HEK293 (cell line): Measurements from ENCODE around the gene RASA1.

Experiments
- GFI1B ChIP-seq: fragments of 450-650 bp; formaldehyde crosslinking; IDR thresholded peaks from 2 replicates; pipeline ENCODE4 v1.5.1; 2016; ENCODE audit warnings: missing biosample characterization, missing genetic modification characterization
- MYNN ChIP-seq: fragments of 450-650 bp; formaldehyde crosslinking; IDR thresholded peaks from 2 replicates; pipeline ENCODE4 v1.5.1; 2016; ENCODE audit warnings: missing biosample characterization, missing genetic modification characterization, borderline replicate concordance
- WT1 ChIP-seq: fragments of 450-650 bp; formaldehyde crosslinking; IDR thresholded peaks from 2 replicates; pipeline ENCODE4 v1.5.1; 2016; ENCODE audit warnings: missing biosample characterization, missing genetic modification characterization
- YY2 ChIP-seq: fragments of 450-650 bp; formaldehyde crosslinking; IDR thresholded peaks from 2 replicates; pipeline ENCODE4 v1.5.1; 2016; ENCODE audit warnings: missing biosample characterization, missing genetic modification characterization
- ZBTB7A ChIP-seq: fragments of 450-650 bp; formaldehyde crosslinking; IDR thresholded peaks from 2 replicates; pipeline ENCODE4 v1.5.1; 2016; ENCODE audit warnings: low read depth, missing biosample characterization, missing genetic modification characterization
- ZEB2 ChIP-seq: fragments of 450-650 bp; formaldehyde crosslinking; IDR thresholded peaks from 2 replicates; pipeline ENCODE4 v1.5.1; 2016; ENCODE audit warnings: missing biosample characterization, missing genetic modification characterization
- ZNF169 ChIP-seq: fragments of 450-650 bp; formaldehyde crosslinking; IDR thresholded peaks from 2 replicates; pipeline ENCODE4 v1.5.1; 2016; ENCODE audit warnings: missing biosample characterization, missing genetic modification characterization
- ZNF24 ChIP-seq: fragments of 450-650 bp; formaldehyde crosslinking; IDR thresholded peaks from 2 replicates; pipeline ENCODE4 v1.5.1; 2016; ENCODE audit warnings: missing biosample characterization, missing genetic modification characterization
- ZNF391 ChIP-seq: fragments of 450-650 bp; formaldehyde crosslinking; IDR thresholded peaks from 2 replicates; pipeline ENCODE4 v1.5.1; 2016; ENCODE audit warnings: low read depth, missing biosample characterization, missing genetic modification characterization, borderline replicate concordance
- ZNF530 ChIP-seq: fragments of 450-650 bp; formaldehyde crosslinking; IDR thresholded peaks from 2 replicates; pipeline ENCODE4 v1.5.1; 2016; ENCODE audit warnings: low read depth, missing biosample characterization, missing genetic modification characterization
- ZNF561 ChIP-seq: fragments of 450-650 bp; IDR thresholded peaks from 2 replicates; pipeline ENCODE4 v1.5.1; 2018; ENCODE audit warnings: missing biosample characterization, missing genetic modification characterization, borderline replicate concordance
- ZNF629 ChIP-seq: fragments of 450-650 bp; formaldehyde crosslinking; IDR thresholded peaks from 2 replicates; pipeline ENCODE4 v1.5.1; 2017; ENCODE audit warnings: missing biosample characterization, missing genetic modification characterization
- ZNF654 ChIP-seq: fragments of 450-650 bp; formaldehyde crosslinking; IDR thresholded peaks from 2 replicates; pipeline ENCODE4 v1.5.1; 2016; ENCODE audit warnings: low read depth, missing biosample characterization, missing genetic modification characterization
- ZNF664 ChIP-seq: fragments of 450-650 bp; formaldehyde crosslinking; IDR thresholded peaks from 2 replicates; pipeline ENCODE4 v1.5.1; 2016; ENCODE audit warnings: missing biosample characterization, missing genetic modification characterization
- ZNF785 ChIP-seq: fragments of 450-650 bp; formaldehyde crosslinking; IDR thresholded peaks from 2 replicates; pipeline ENCODE4 v1.5.1; 2016; ENCODE audit warnings: missing biosample characterization, missing genetic modification characterization
- ZNF843 ChIP-seq: fragments of 450-650 bp; formaldehyde crosslinking; IDR thresholded peaks from 2 replicates; pipeline ENCODE4 v1.5.1; 2016; ENCODE audit warnings: missing biosample characterization, missing genetic modification characterization
- ZXDB ChIP-seq: fragments of 450-650 bp; formaldehyde crosslinking; IDR thresholded peaks from 2 replicates; pipeline ENCODE4 v1.5.1; 2016; ENCODE audit warnings: missing biosample characterization, missing genetic modification characterization
- TF ChIP-seq, protein P1 (sequence below): fragments of 450-650 bp; formaldehyde crosslinking; IDR thresholded peaks from 2 replicates; pipeline ENCODE4 v1.5.1; 2017; ENCODE audit warnings: missing biosample characterization, mild to moderate bottlenecking, missing genetic modification characterization, moderate library complexity
- TF ChIP-seq, protein P2 (sequence below): fragments of 450-650 bp; formaldehyde crosslinking; IDR thresholded peaks from 2 replicates; pipeline ENCODE4 v1.5.1; 2016; ENCODE audit warnings: missing biosample characterization, missing genetic modification characterization
- TF ChIP-seq, protein P3 (sequence below): fragments of 450-650 bp; formaldehyde crosslinking; IDR thresholded peaks from 2 replicates; pipeline ENCODE4 v1.5.1; 2016; ENCODE audit warnings: missing biosample characterization, missing genetic modification characterization
- TF ChIP-seq, protein P4 (sequence below): fragments of 450-650 bp; formaldehyde crosslinking; IDR thresholded peaks from 2 replicates; pipeline ENCODE4; 2016; ENCODE audit warnings: missing biosample characterization, missing genetic modification characterization
- TF ChIP-seq, protein P5 (sequence below): fragments of 450-650 bp; formaldehyde crosslinking; optimal IDR thresholded peaks from 2 replicates; pipeline ENCODE3; 2016; ENCODE audit warnings: missing biosample characterization, mild to moderate bottlenecking, missing genetic modification characterization
- TF ChIP-seq, protein P6 (sequence below): fragments of 450-650 bp; formaldehyde crosslinking; IDR thresholded peaks from 2 replicates; pipeline ENCODE4 v1.5.1; 2017; ENCODE audit warnings: missing biosample characterization, missing genetic modification characterization
- TF ChIP-seq, protein P7 (sequence below): fragments of 450-650 bp; formaldehyde crosslinking; IDR thresholded peaks from 2 replicates; pipeline ENCODE4 v1.5.1; 2016; ENCODE audit warnings: missing biosample characterization, missing genetic modification characterization

Gene RASA1

DNA sequence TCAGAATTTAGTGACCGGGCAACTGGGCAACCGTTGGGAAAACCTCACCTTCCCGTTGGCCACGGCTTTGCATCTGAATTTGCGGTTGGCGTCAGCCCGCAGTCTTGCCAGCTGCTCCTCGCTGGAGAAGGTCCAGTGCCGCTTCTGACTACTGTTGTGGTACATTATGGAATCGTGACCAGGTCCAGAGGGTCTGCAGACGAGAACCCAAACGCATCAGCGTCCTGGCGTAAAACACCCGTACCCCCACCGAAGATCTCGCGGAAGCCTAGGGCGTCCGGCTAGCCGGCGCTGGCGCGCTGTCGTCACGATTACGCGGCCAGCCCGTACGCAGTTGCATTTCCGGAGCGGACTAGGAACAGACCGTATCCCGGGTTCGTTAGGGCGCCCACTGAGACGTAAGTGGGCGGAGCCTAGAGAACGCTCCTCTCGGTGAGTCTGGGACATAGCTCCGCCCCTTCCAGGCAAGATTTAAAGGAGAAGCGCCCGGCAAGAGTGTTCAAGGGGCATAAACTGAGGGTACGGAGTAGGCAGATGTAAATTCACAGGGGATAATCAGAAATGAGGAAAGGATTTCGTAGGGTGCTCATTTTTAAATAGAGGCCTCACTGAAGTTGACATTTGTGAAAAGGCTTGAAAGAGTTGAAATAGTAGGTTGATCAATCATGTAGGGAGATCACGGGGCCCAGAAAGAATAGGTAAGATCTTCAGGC, 145.1 kb downstream of the RASA1 start, which contains the start of gene CCNH (continued):
- TF ChIP-seq, protein P1, sequence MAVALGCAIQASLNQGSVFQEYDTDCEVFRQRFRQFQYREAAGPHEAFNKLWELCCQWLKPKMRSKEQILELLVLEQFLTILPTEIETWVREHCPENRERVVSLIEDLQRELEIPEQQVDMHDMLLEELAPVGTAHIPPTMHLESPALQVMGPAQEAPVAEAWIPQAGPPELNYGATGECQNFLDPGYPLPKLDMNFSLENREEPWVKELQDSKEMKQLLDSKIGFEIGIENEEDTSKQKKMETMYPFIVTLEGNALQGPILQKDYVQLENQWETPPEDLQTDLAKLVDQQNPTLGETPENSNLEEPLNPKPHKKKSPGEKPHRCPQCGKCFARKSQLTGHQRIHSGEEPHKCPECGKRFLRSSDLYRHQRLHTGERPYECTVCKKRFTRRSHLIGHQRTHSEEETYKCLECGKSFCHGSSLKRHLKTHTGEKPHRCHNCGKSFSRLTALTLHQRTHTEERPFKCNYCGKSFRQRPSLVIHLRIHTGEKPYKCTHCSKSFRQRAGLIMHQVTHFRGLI (tag by site-specific recombination), result peak; percentile 56; the same call in 1 of the 2 replicates
- TF ChIP-seq, protein P2, sequence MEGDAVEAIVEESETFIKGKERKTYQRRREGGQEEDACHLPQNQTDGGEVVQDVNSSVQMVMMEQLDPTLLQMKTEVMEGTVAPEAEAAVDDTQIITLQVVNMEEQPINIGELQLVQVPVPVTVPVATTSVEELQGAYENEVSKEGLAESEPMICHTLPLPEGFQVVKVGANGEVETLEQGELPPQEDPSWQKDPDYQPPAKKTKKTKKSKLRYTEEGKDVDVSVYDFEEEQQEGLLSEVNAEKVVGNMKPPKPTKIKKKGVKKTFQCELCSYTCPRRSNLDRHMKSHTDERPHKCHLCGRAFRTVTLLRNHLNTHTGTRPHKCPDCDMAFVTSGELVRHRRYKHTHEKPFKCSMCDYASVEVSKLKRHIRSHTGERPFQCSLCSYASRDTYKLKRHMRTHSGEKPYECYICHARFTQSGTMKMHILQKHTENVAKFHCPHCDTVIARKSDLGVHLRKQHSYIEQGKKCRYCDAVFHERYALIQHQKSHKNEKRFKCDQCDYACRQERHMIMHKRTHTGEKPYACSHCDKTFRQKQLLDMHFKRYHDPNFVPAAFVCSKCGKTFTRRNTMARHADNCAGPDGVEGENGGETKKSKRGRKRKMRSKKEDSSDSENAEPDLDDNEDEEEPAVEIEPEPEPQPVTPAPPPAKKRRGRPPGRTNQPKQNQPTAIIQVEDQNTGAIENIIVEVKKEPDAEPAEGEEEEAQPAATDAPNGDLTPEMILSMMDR (tag by site-specific recombination), result no peak
- TF ChIP-seq MYNN (tag by site-specific recombination) (no peak), ZNF629 (tag by site-specific recombination) (peak; percentile 99), GFI1B (no peak), ZNF169 (tag by site-specific recombination) (no peak), ZNF561 (tag by site-specific recombination) (peak; percentile 38; the same call in 1 of the 2 replicates), YY2 (tag by site-specific recombination) (no peak), ZNF24 (tag by site-specific recombination) (no peak), ZEB2 (tag by site-specific recombination) (peak; percentile 91), WT1 (tag by site-specific recombination) (no peak), ZNF391 (tag by site-specific recombination) (peak; percentile 15; the same call in 1 of the 2 replicates), ZBTB7A (tag by site-specific recombination) (no peak), ZNF785 (tag by site-specific recombination) (no peak), ZXDB (tag by site-specific recombination) (peak; percentile 60; the same call in 1 of the 2 replicates), ZNF654 (no peak), ZNF664 (tag by site-specific recombination) (no peak), ZNF843 (no peak; the same call in 1 of the 2 replicates), ZNF530 (tag by site-specific recombination) (no peak)
- TF ChIP-seq, protein P3, sequence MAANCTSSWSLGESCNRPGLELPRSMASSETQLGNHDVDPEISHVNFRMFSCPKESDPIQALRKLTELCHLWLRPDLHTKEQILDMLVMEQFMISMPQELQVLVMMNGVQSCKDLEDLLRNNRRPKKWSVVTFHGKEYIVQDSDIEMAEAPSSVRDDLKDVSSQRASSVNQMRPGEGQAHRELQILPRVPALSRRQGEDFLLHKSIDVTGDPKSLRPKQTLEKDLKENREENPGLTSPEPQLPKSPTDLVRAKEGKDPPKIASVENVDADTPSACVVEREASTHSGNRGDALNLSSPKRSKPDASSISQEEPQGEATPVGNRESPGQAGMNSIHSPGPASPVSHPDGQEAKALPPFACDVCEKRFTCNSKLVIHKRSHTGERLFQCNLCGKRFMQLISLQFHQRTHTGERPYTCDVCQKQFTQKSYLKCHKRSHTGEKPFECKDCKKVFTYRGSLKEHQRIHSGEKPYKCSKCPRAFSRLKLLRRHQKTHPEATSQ (tag by site-specific recombination), result 0 out of 2 replicates have a peak, but pooled peaks have one; percentile 75
- TF ChIP-seq, protein P4, sequence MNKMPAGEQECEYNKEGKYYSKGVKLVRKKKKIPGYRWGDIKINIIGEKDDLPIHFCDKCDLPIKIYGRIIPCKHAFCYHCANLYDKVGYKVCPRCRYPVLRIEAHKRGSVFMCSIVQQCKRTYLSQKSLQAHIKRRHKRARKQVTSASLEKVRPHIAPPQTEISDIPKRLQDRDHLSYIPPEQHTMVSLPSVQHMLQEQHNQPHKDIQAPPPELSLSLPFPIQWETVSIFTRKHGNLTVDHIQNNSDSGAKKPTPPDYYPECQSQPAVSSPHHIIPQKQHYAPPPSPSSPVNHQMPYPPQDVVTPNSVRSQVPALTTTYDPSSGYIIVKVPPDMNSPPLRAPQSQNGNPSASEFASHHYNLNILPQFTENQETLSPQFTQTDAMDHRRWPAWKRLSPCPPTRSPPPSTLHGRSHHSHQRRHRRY (tag by site-specific recombination), result no peak
- TF ChIP-seq, protein P5, sequence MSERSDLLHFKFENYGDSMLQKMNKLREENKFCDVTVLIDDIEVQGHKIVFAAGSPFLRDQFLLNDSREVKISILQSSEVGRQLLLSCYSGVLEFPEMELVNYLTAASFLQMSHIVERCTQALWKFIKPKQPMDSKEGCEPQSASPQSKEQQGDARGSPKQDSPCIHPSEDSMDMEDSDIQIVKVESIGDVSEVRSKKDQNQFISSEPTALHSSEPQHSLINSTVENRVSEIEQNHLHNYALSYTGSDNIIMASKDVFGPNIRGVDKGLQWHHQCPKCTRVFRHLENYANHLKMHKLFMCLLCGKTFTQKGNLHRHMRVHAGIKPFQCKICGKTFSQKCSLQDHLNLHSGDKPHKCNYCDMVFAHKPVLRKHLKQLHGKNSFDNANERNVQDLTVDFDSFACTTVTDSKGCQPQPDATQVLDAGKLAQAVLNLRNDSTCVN (tag by site-specific recombination), result peak; percentile 61
- TF ChIP-seq, protein P6, sequence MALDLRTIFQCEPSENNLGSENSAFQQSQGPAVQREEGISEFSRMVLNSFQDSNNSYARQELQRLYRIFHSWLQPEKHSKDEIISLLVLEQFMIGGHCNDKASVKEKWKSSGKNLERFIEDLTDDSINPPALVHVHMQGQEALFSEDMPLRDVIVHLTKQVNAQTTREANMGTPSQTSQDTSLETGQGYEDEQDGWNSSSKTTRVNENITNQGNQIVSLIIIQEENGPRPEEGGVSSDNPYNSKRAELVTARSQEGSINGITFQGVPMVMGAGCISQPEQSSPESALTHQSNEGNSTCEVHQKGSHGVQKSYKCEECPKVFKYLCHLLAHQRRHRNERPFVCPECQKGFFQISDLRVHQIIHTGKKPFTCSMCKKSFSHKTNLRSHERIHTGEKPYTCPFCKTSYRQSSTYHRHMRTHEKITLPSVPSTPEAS, result no peak
- TF ChIP-seq, protein P7, sequence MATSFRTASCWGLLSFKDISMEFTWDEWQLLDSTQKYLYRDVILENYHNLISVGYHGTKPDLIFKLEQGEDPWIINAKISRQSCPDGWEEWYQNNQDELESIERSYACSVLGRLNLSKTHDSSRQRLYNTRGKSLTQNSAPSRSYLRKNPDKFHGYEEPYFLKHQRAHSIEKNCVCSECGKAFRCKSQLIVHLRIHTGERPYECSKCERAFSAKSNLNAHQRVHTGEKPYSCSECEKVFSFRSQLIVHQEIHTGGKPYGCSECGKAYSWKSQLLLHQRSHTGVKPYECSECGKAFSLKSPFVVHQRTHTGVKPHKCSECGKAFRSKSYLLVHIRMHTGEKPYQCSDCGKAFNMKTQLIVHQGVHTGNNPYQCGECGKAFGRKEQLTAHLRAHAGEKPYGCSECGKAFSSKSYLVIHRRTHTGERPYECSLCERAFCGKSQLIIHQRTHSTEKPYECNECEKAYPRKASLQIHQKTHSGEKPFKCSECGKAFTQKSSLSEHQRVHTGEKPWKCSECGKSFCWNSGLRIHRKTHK (tag by site-specific recombination), result no peak
- TF ChIP-seq, all 188 proteins: peak for 37
